Stimulated activated CD4-positive, alpha-beta T cell treated with anti-CD3 and anti-CD28 coated beads, Interleukin-15, amount 100 ng/mL, for 1 hour (primary cell): Measurements from ENCODE around the gene PRRC2B.
"Not testable (repeated sequence)": the region's sequence is repeated elsewhere in the genome, so short reads cannot be mapped to it uniquely, and the experiment has no call there.

ENCODE experiments used
- DNase-seq, 2 donors: peaks; one replicate each; pipeline ENCODE4 v3.0.0-alpha.2; 2020; ENCODE audit warnings: low read depth in 1 of 2, low spot score in 1 of 2

Gene PRRC2B

DNA sequence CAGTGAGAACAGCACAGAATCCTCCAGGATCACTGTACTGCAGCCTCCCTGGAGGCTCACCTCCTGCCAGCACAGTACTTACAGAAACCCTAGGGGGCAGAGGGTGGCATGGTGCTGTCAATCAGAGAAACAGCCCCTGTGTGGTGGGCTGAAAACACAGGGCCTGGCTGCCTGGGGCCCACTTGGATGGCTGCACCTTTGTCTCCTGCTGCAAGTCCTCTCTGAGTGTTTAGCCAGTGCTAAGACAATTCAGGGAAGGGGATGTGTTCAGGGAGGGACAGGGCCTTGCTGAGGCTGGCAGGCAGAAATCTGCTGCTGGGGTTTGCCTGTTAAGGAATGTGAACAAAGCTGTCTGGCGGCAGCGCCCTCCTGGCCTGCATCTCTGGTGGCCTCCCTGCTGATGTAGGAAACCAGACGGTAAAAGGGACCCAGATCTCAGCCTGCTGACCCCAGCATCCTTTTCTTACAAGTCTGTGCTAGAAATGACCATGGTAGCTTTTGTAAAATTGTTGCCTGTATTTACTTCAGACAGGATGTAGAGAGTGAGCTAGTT, 39.5 kb downstream of the PRRC2B start:
- no peak for DNase-seq

DNA sequence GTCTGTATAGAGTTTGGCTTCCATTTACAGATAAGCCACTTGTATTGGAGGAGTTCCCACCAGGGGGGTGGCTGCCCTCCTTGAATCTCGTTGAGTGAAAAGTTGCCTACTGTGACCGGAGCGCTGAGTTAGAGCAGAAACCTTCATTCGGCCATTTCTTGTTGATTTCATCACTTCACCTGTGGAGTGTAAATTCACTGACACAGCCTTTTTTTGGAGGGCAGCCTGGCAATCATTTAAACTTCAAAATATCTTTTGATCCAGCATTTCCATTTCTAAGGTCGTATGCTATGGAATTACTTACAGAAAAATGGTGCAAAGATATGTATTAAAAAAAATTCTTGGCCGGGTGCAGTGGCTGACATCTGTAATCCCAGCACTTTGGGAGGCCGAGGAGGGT, 40.8 kb downstream of the PRRC2B start:
- DNase-seq: no peak

DNA sequence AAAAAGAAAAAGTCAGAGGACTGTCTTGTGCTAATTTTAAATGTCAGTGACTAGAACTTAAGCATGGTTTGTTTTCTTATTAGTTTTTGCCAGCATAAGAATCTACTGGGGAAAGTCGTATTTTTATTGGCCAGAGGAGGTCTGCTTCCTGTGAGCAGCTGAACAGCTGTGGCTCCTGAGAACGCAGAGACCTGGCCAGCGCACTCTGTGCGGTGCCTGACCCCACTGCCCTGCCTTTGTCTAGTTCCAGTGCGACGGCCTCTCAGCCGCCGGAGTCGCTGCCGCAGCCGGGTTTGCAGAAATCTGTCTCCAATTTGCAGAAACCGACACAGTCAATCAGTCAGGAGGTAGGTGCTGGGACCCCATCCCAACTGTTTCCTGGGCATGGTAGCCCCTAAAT, 42.5 kb downstream of the PRRC2B start:
- no peak for DNase-seq

DNA sequence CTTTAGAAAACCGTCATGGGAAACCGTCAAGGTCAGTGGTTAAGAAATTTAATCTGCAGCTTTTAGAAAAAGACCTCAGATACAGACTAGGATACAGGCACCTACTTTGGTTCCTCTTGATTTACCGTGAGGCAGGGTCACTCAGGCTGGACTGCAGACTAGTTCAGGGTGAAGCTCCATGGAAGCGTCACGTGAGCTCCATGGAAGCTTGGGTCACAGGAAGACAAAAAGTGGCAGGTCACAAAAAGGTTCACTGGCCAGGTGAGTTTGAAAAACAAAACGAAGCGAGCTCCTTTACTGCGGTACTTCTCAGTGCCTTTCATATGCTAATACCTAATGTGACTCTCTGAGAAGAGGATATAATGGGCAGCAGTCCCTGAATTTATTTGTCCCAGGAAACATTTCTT, 43.0 kb downstream of the PRRC2B start:
- no peak for DNase-seq

- DNase-seq: no peak
These were observed 44.3 kb downstream of the PRRC2B start for GRCh38 chr9:131438190-131438589.

GRCh38 chr9:131439224-131439623, 45.3 kb downstream of the PRRC2B start:
- no peak for DNase-seq

DNA sequence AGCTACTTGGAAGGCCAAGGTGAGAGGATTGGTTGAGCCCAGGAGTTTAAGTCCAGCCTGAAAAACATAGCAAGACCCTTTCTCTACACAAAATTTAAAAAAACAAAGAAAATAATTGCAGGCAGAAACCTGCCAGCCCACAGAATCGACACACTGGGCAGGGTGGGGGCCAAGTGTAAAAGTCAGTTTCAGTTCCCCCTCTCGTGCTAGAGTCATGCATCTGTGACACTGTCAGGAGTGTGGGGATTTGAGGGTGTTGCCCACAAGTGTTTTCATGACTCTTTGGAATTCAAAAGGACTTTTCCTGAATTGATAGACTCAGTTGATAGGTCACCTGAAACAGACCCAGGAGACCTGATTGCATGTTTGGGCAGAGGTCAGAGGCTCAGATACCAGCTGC, 47.6 kb downstream of the PRRC2B start:
- DNase-seq: no peak

DNA sequence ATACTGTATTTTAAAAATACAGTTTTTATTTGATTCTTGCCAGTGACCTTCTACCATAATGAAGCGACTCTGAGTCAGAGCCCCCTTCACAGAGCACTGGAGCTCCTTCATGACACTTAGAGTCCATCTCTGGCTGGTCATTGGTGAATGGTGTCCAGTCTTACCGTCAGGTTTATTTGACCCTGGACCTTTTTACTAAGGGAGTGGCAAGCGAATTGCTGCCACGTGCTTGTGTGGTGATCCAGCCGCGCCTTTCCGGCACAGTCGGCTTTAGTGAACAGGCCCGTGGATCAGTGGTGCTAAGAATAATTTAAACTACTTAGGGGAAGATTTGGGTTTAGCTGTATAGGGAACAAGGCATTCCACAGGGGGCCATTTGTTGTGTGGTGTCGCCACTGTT, 48.5 kb downstream of the PRRC2B start:
- DNase-seq: no peak

GRCh38 chr9:131443648-131444047, 49.8 kb downstream of the PRRC2B start:
- no peak for DNase-seq

GRCh38 chr9:131446276-131446675, 52.4 kb downstream of the PRRC2B start:
- DNase-seq: no peak

DNA sequence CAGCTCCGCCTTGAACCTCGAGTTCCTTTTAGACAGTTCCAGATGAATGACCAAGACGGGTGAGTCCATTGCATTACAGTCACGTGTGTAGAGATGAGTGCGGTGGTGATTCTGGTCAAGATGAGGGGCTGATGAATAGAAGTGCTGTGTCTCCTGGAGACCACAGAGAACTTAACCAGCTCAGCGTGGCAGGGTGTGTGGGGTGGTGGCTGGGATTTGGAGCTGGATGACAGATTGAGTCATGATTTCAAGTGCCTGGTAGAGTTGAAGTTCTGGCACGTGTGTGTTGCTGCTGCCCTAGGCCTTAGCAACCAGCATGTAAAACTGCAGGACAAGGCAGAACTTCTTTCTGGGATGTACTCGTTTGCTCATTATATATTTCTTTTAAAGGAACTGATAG, 53.3 kb downstream of the PRRC2B start:
- no peak for DNase-seq

GRCh38 chr9:131447600-131447999, 53.7 kb downstream of the PRRC2B start:
- DNase-seq: no peak

GRCh38 chr9:131448818-131449217, 54.9 kb downstream of the PRRC2B start:
- DNase-seq: no peak

DNA sequence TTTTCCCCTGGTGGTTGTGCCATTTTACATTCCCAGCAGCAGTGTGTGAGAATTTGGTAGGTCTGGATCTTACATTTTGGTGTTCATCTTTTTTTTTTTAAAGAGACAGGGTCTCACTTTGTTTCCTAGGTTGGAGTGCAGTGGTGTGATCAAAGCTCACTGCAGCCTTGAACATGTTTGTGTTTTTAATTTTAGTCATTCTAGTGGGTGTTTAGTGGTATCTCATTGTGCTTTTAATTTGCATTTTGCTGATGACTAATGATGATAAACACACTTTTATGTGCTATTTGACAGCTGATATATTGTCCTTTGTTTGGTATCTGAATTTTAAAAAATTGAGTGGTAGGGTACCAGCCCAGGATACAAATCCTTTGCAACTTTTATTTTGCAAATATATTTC, 55.4 kb downstream of the PRRC2B start:
- no peak for DNase-seq

- DNase-seq: no peak
These were observed 60.1 kb downstream of the PRRC2B start for GRCh38 chr9:131454028-131454427.

- not testable (repeated sequence) for DNase-seq
These were observed 61.8 kb downstream of the PRRC2B start for GRCh38 chr9:131455655-131456054.

DNA sequence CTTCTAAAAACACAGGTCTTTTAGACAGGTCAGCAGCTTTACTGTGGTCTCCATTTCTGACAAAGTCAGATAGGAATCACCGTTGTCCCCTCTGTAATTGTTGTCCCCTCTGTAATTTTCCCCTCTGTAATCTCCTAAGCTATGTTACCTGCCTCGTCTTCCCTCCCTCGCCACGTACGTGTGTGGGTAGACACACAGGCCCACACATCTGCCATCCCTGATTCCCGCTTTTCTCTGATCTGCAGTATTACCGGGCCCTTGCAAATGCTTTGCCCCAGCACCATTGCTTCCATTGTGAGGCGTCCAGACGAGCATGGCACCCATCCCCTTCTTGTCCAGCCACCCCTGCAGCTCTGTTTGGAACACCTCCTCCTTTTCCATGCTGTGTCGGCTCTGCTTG, 63.9 kb downstream of the PRRC2B start:
- no peak for DNase-seq

DNA sequence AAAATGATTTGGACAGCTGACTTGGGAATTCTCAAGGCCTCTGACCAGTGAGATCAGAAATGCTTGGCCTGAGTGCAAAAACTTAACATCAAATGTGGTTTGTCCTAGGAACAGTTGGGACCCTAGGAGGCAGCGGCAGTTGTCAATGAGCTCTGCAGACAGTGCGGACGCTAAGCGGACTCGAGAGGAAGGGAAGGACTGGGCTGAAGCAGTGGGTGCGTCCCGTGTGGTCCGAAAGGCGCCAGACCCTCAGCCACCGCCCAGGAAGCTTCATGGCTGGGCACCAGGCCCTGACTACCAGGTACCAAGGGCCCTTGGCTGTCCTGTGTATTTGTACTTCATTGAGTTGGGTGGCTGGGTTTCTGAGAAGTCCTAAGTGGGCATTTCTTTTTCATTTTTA, 65.2 kb downstream of the PRRC2B start:
- no peak for DNase-seq

GRCh38 chr9:131461166-131461565, 67.3 kb downstream of the PRRC2B start:
- DNase-seq: no peak

- DNase-seq: no peak
These were observed 70.6 kb downstream of the PRRC2B start for GRCh38 chr9:131464354-131465000.

GRCh38 chr9:131465401-131465800, 71.5 kb downstream of the PRRC2B start:
- DNase-seq: no peak

DNA sequence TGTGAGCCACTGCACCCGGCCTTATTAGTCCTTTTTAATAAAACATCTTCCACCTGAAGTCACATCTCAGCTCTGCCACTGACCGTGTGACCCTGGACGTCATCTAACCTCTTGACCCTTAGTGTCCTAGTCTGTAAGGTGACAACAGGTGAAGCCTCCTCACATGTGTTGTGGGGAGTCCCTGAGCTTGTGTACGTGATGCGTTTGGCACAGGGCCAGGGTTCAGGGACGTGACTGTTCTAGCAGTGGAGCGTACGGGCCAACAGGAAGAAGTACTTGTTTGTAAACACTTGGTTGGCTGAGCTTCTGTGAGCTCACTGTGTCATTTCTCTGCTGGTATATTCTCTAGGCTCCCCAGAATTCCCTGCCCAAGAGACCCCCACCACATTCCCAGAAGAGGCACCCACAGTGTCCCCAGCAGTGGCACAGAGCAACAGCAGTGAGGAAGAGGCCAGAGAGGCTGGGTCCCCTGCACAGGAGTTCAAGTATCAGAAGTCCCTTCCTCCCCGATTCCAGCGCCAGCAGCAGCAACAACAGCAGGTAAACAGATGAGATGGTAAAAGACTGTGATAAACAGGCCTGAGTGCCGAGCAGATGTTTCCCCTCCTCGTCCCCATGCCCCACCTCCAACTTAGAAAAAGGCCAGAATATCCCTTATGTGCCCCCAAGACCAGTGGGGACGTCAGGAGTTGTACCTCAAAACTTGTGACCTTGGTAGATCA, 73.5 kb downstream of the PRRC2B start:
- DNase-seq: no peak

DNA sequence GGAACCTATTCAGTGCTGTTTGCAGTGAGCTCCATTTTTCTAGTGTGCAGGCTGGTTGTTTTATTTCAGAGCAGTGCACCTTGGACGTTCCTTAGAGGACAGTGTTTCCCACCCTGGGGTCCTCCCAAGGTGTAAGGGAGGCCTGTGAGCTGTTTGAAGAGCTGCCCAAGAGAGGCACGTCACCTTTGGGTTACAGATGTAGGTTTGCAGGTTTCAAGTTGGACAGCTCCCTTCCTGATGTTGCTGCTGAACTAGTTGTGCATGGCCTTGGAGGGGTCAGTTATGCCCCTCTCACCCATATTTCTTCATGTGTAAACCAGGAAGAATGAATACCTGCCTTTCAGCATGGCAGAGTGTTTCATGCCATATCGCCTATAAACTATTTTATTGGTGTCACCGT, 74.1 kb downstream of the PRRC2B start:
- DNase-seq: no peak
